OCI-LY3 (cell line): ENCODE data around the gene SYNDIG1.

Experiments used
- H2AFZ ChIP-seq: fragments of 200-600, 300-600 bp; shearing (Covaris generic); 2 replicates; pipeline ENCODE4 v1.6.0; 2014; ENCODE audit warnings: antibody characterized with exemption, low read depth, low read length
- H3K27ac ChIP-seq: fragments of 200-600, 300-600 bp; sonication (generic); 2 replicates; pipeline ENCODE4 v1.5.1; 2014; ENCODE audit warnings: mild to moderate bottlenecking, low read length, moderate library complexity, mixed read lengths
- H3K27me3 ChIP-seq: fragments of 200-600, 300-600 bp; sonication (generic); 2 replicates; pipeline ENCODE4 v1.6.1; 2014; ENCODE audit warnings: low read depth, low read length, mixed read lengths
- H3K36me3 ChIP-seq: fragments of 200-600, 300-600 bp; sonication (generic); replicated peaks from 2 replicates; pipeline ENCODE3; 2014; ENCODE audit warnings: low read depth, low read length, mixed read lengths
- H3K4me1 ChIP-seq: fragments of 300-600, 200-600 bp; sonication (generic); 2 replicates; pipeline ENCODE4 v1.6.1; 2014; ENCODE audit warnings: low read length, mixed read lengths
- H3K4me2 ChIP-seq: fragments of 200-600, 300-600 bp; sonication (generic); 2 replicates; pipeline ENCODE4 v1.6.1; 2014; ENCODE audit warnings: low read length, mixed read lengths
- H3K4me3 ChIP-seq: fragments of 300-600, 200-600 bp; sonication (generic); 2 replicates; pipeline ENCODE4 v1.5.1; 2014; ENCODE audit warnings: antibody characterized with exemption, mild to moderate bottlenecking, low read length, moderate library complexity
- H3K79me2 ChIP-seq: fragments of 300-600, 200-600 bp; shearing (Covaris generic); 2 replicates; pipeline ENCODE4 v1.6.1; 2014; ENCODE audit warnings: mild to moderate bottlenecking, low read length, mixed read lengths
- H3K9ac ChIP-seq: fragments of 300-600, 200-600 bp; shearing (Covaris generic); 2 replicates; pipeline ENCODE4 v1.6.0; 2014; ENCODE audit warnings: mild to moderate bottlenecking, low read length, moderate library complexity
- H3K9me3 ChIP-seq: fragments of 200-600, 300-600 bp; shearing (Covaris generic); 2 replicates; pipeline ENCODE4 v1.6.1; 2014; ENCODE audit warnings: low read length, mixed read lengths; ENCODE audit not compliant: insufficient read depth
- H4K20me1 ChIP-seq: fragments of 200-600, 300-600 bp; sonication (generic); 2 replicates; pipeline ENCODE4 v1.6.1; 2016; ENCODE audit warnings: low read length, mixed read lengths; ENCODE audit not compliant: insufficient read depth
- EZH2phosphoT487 ChIP-seq: fragments of 200-600 bp; shearing (Covaris generic); IDR thresholded peaks from 2 replicates; pipeline ENCODE4 v1.6.1; 2018; ENCODE audit warnings: antibody characterized with exemption, mixed run types, low read depth
- TF ChIP-seq, protein P1 (sequence below): fragments of 200-600, 300-600 bp; sonication (generic); IDR thresholded peaks from 2 replicates; pipeline ENCODE4 v1.5.1; 2014; ENCODE audit warnings: antibody characterized with exemption, low read length, low read depth

SYNDIG1 gene

DNA sequence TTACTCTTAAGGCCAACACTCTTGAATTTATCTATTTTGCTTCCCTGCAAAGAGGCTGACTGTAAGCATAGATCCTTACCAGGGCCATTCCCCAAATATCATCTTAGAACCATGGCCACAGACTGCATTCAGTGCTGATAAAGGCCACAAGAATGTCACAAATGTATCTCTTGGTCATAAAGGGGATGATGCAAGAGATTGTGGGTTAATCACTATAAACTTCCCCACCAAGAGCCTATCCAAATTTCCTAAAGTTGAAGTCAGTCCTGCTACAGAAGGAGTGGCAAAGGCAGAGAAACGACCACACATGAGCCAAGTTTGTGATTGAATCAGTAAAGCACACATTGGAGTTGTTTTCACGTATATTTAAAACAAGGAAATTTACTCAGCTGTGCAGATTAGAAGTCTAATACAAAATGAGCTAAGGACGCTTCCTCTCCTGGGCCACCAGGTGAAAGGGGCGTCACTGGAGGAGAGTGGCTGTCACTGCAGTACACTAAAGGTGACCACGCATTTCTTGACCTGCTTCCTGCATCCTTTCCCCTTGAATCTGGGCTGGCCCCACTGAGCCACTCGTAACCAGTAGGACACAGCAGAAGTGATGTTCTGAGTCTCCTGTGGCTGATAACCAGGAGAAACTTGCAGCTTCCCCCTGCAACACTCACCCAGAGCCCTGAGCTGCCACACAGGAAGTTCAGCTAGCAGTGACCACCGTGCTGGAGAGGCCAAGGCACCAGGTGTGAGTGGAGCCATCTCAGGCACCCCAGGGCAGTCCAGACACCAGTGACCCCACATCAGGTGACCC, 181.9 kb downstream of the SYNDIG1 start:
- no peak overlapping the region for H3K4me3 ChIP-seq
- H3K27me3 ChIP-seq = peaks cover 68% of the 10 kb centered on the region
- no peak overlapping the region for H3K4me2 ChIP-seq
- no peak overlapping the region for H3K27ac ChIP-seq
- H3K9ac ChIP-seq = no peak overlapping the region
- no peaks in the 10 kb centered on the region for H3K9me3 ChIP-seq
- no peaks in the 10 kb centered on the region for H3K36me3 ChIP-seq
- no peak overlapping the region for H2AFZ ChIP-seq
- H3K4me1 ChIP-seq = peaks cover 40% of the 10 kb centered on the region
- no peaks in the 10 kb centered on the region for H4K20me1 ChIP-seq
- no peaks in the 10 kb centered on the region for H3K79me2 ChIP-seq
- TF ChIP-seq EZH2phosphoT487 = no peak

DNA sequence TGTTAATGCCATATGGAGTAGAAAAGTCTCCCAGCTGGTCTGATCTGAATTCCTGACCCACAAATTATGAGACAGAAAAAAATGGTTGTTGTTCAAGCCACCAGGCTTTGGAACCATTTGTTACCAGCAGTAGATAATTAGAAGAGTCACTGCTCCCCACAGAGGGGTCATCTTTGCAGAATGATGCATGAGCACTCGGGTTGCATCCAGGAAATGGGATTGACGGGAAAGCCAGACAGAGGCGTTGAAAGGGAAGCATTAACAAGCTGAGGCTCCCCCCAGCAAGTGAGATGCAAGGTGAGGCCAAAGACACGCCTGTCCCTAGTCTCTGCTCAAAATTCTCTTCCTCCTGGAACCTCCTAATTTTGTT, 182.5 kb downstream of the SYNDIG1 start:
- no peaks in the 10 kb centered on the region for H3K36me3 ChIP-seq
- H3K9me3 ChIP-seq = no peaks in the 10 kb centered on the region
- TF ChIP-seq, protein P1, sequence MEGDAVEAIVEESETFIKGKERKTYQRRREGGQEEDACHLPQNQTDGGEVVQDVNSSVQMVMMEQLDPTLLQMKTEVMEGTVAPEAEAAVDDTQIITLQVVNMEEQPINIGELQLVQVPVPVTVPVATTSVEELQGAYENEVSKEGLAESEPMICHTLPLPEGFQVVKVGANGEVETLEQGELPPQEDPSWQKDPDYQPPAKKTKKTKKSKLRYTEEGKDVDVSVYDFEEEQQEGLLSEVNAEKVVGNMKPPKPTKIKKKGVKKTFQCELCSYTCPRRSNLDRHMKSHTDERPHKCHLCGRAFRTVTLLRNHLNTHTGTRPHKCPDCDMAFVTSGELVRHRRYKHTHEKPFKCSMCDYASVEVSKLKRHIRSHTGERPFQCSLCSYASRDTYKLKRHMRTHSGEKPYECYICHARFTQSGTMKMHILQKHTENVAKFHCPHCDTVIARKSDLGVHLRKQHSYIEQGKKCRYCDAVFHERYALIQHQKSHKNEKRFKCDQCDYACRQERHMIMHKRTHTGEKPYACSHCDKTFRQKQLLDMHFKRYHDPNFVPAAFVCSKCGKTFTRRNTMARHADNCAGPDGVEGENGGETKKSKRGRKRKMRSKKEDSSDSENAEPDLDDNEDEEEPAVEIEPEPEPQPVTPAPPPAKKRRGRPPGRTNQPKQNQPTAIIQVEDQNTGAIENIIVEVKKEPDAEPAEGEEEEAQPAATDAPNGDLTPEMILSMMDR = no peak
- no peak for TF ChIP-seq EZH2phosphoT487
- H2AFZ ChIP-seq = no peak overlapping the region
- no peak overlapping the region for H3K4me2 ChIP-seq
- H4K20me1 ChIP-seq = no peaks in the 10 kb centered on the region
- peaks cover 65% of the 10 kb centered on the region for H3K27me3 ChIP-seq
- peaks cover 34% of the 10 kb centered on the region for H3K4me1 ChIP-seq
- H3K79me2 ChIP-seq = no peaks in the 10 kb centered on the region
- no peak overlapping the region for H3K4me3 ChIP-seq
- no peak overlapping the region for H3K9ac ChIP-seq
- no peak overlapping the region for H3K27ac ChIP-seq

DNA sequence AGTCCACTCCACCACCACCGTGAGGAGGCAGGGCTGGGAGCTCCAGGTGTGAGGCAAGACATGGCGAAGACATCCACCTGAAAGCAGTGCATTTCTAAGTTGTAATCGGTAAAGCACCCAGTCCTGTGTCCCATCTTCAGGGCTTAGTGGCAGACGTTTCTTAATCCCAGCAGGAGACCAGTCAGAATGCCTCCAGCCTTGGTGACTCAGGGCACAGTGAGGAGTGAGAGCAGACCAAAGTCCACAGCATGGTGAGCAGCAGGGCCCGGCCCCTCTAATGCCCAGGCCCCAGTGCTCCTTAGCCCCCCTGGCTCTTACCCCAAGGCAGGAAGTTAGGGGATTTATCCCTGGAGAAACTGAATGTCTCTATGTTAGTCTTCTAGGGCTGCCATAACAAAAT, 183.9 kb downstream of the SYNDIG1 start:
- H3K79me2 ChIP-seq = no peaks in the 10 kb centered on the region
- H3K27ac ChIP-seq = no peak overlapping the region
- no peak overlapping the region for H2AFZ ChIP-seq
- H3K4me1 ChIP-seq = peaks cover 20% of the 10 kb centered on the region
- H4K20me1 ChIP-seq = no peaks in the 10 kb centered on the region
- no peak overlapping the region for H3K4me2 ChIP-seq
- H3K36me3 ChIP-seq = no peaks in the 10 kb centered on the region
- TF ChIP-seq, protein P1 = no peak
- no peak for TF ChIP-seq EZH2phosphoT487
- peaks cover 51% of the 10 kb centered on the region for H3K27me3 ChIP-seq
- H3K4me3 ChIP-seq = no peak overlapping the region
- H3K9ac ChIP-seq = no peak overlapping the region
- no peaks in the 10 kb centered on the region for H3K9me3 ChIP-seq

DNA sequence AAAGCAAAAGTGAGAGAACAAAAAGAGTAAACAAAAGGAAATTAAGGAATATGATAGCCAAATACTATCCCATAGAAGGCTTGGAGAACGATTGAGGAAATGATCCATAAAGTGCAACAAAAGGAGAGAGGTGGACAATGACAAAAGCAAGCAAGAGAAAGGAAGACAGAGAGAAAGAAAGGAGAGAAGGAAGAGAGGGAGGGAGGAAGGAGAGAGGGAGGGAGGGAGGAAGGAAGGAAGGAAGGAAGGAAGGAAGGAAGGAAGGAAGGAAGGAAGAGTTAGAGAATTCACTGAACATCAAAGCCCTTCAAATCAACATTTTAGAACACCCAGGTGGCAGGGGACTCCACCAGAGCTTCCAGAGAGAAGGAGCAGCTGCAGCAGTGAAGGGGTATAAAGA, 185.0 kb downstream of the SYNDIG1 start:
- Histone ChIP-seq H2AFZ (no peak overlapping the region), H3K79me2 (no peaks in the 10 kb centered on the region), H3K36me3 (no peaks in the 10 kb centered on the region), H3K9ac (no peak overlapping the region), H3K27me3 (peaks cover 46% of the 10 kb centered on the region), H3K9me3 (no peaks in the 10 kb centered on the region), H3K27ac (no peak overlapping the region), H4K20me1 (no peaks in the 10 kb centered on the region), H3K4me1 (peaks cover 12% of the 10 kb centered on the region), H3K4me2 (no peak overlapping the region), H3K4me3 (no peak overlapping the region)
- TF ChIP-seq EZH2phosphoT487 = no peak
- TF ChIP-seq, protein P1 = no peak
